OCI-LY7 (cell line): ENCODE data around the gene TBX5.

Experiments used
- EZH2phosphoT487 ChIP-seq: fragments of 200-600 bp; sonication (generic); IDR thresholded peaks from 2 replicates; pipeline ENCODE4 v1.6.1; 2018; ENCODE audit warnings: low read depth, borderline replicate concordance, mild to moderate bottlenecking, mixed run types, antibody characterized with exemption, low read length, moderate library complexity, mixed read lengths
- TF ChIP-seq, protein P1 (sequence below): fragments of 200-600 bp; sonication (generic); conservative IDR thresholded peaks from 2 replicates; pipeline ENCODE4 v1.5.1; 2014; ENCODE audit warnings: mild to moderate bottlenecking, antibody characterized with exemption, low read length, moderate library complexity, mixed read lengths

DNA sequence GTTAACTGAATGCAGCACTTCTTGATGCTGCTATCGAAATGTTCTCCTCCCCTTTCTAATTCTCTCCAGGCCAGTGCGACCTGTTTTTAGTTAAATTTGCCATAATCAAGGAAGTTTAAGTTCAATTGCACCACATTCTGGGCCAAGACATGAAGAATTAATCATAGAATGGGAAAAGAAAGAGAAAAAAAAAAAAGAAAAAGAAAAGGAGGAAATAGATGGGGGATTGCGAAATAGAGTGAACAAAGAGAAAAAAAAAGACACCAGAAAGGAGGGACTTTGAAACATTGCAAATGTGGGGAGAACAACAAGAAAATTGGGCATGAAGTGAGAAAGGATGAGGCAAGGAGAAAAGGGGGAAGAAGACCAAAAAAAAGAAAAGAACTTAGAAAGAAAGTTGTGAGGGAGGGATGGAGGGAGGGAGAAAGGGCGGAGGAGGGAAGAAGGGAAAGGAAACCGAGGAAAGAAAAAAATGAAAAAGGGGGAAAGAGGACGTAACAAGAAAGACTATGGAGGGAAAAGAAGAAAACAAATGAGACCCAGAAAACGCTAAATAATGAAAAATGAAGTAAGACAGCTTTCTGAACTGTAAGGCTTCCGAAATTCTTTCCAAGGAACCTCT, 32.8 kb upstream of the TBX5 start:
- TF ChIP-seq, protein P1, sequence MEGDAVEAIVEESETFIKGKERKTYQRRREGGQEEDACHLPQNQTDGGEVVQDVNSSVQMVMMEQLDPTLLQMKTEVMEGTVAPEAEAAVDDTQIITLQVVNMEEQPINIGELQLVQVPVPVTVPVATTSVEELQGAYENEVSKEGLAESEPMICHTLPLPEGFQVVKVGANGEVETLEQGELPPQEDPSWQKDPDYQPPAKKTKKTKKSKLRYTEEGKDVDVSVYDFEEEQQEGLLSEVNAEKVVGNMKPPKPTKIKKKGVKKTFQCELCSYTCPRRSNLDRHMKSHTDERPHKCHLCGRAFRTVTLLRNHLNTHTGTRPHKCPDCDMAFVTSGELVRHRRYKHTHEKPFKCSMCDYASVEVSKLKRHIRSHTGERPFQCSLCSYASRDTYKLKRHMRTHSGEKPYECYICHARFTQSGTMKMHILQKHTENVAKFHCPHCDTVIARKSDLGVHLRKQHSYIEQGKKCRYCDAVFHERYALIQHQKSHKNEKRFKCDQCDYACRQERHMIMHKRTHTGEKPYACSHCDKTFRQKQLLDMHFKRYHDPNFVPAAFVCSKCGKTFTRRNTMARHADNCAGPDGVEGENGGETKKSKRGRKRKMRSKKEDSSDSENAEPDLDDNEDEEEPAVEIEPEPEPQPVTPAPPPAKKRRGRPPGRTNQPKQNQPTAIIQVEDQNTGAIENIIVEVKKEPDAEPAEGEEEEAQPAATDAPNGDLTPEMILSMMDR, result no peak
- no peak for TF ChIP-seq EZH2phosphoT487
